ENCODE data around the gene ACVR1B.
A peak's percentile ranks its signal among the peaks of the same experiment; 100 is the strongest.

The ACVR1B gene

GRCh38 chr12:52023976-52024688 lies 72.6 kb downstream of the ACVR1B start:
- DNase-seq: no peak

- DNase-seq: peak; percentile 80
Measured at GRCh38 chr12:52024845-52025230, 73.3 kb downstream of the ACVR1B start.

- DNase-seq: no peak
Measured at GRCh38 chr12:52026263-52026662, 74.8 kb downstream of the ACVR1B start.

- no peak for DNase-seq
Measured at GRCh38 chr12:52027085-52027843, 75.8 kb downstream of the ACVR1B start.

GRCh38 chr12:52029685-52030084 lies 78.2 kb downstream of the ACVR1B start:
- no peak for DNase-seq

- DNase-seq: no peak
Measured at GRCh38 chr12:52032446-52032803, 80.9 kb downstream of the ACVR1B start.

- DNase-seq: peak; percentile 96
Measured at GRCh38 chr12:52032804-52033445, 81.4 kb downstream of the ACVR1B start.

- no peak for DNase-seq
Measured at GRCh38 chr12:52033446-52034140, 82.1 kb downstream of the ACVR1B start.

GRCh38 chr12:52035190-52035589 lies 83.7 kb downstream of the ACVR1B start:
- no peak for DNase-seq

GRCh38 chr12:52035926-52036325 lies 84.4 kb downstream of the ACVR1B start:
- no peak for DNase-seq

GRCh38 chr12:52036587-52037171 lies 85.2 kb downstream of the ACVR1B start:
- peak; percentile 95 for DNase-seq

- DNase-seq: peak; percentile 73
Measured at GRCh38 chr12:52037248-52037861, 85.9 kb downstream of the ACVR1B start.

GRCh38 chr12:52038447-52038846 lies 86.9 kb downstream of the ACVR1B start:
- no peak for DNase-seq

- DNase-seq: no peak
Measured at GRCh38 chr12:52041035-52041434, 89.5 kb downstream of the ACVR1B start.

- DNase-seq: peak; percentile 76
Measured at GRCh38 chr12:52041695-52042123, 90.2 kb downstream of the ACVR1B start.

GRCh38 chr12:52042706-52043385 lies 91.3 kb downstream of the ACVR1B start:
- DNase-seq: no peak

- DNase-seq: no peak
Measured at GRCh38 chr12:52043386-52044212, 92.1 kb downstream of the ACVR1B start.

- DNase-seq: no peak
Measured at GRCh38 chr12:52044292-52044983, 92.9 kb downstream of the ACVR1B start.

- no peak for DNase-seq
Measured at GRCh38 chr12:52045794-52046199, 94.3 kb downstream of the ACVR1B start.
